ENCODE measurements around the gene KATNAL2.

KATNAL2 gene

DNA sequence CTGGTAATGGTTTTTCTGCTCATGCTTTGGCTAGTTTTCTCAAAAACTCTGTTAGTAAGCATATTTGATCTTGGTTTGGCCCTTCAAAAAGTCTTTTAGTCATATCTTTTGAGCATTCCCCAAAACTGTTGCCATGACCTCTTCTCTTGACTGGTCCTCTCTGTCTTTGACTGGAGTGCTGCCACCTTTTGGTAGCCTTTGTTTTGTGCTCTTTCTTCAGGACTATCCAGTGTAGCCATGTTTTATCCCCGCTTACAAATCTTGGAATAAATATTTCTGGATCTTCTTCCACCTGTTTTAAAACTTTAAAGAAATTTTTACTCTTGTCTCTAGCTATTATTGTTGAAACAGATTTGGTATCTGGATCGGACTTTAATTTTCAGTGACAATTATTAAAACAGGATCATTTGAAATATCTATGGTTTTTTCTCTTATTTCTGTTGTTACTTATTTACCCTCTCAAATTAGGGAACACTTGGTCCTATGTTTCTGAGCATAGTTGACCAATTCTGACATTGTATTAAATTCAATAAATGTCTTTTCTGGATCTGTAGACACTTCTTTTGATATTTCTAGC, 119.0 kb downstream of the KATNAL2 start:
- DNase-seq, result no peak

DNA sequence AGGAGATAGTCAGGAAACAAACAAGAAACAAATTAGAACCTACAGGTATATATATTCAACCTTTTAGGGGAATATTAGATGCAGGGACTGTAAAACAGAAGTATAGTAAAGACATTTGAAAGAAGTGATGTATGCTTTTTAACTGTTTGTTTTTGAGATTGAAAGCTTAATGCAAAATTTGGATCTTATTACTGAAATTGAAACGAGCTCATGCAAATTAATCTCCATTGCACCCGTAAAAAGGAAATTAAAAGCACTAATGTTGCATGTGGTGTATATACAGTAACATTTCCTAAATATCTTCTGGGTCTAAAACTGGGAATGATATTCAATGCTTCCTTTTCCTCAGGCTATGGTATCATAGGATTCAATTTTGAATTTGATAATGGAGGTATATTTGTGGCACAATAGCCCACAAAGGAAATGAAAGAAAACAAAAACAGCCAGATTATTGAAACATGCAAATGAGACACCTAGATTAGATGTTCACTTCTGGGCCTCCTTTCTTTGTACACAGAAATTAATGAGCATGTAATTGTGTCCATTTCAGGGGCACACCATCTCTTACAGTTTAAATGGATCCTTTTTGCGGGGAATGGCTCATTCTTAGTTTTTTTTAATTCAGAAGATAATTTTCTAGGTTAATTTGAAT, 119.7 kb downstream of the KATNAL2 start:
- DNase-seq, result no peak

DNA sequence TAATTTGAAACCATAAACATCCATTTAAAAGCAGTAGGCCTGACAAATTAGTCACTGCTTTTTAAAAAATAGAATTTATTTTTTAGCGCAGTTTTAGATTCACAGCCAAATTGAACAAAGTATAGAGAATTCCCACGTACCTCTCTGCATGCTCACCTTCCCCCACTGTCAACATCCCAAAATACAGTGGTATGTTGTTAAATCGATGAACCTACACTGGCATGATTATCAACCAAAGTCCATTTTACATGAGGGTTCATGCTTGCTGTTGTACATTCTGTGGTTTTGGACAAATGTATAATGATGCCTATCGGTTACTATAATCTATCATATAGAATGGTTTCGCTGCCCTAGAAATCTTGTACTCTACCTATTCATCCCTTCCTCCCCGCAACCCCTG, 123.6 kb downstream of the KATNAL2 start:
- DNase-seq, result no peak

DNA sequence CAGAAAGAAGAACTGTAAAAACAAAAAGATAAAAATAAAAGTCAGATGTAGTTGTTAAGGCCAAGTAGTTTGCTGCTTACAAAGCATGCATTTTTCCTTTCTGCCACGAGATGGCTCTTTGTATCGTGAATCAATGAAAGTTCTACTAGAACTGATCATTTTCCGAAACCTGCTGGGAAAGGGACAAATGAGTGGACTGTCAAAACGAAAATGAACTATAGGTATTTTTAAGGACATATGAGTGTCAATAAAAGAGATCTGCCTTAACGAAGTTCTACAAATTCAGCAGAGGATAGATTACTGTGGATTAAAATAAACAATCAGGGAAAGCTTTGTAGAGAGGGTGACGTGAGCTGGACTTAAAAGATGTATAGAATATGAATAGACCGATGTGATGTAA, 133.1 kb downstream of the KATNAL2 start:
- DNase-seq, result no peak

DNA sequence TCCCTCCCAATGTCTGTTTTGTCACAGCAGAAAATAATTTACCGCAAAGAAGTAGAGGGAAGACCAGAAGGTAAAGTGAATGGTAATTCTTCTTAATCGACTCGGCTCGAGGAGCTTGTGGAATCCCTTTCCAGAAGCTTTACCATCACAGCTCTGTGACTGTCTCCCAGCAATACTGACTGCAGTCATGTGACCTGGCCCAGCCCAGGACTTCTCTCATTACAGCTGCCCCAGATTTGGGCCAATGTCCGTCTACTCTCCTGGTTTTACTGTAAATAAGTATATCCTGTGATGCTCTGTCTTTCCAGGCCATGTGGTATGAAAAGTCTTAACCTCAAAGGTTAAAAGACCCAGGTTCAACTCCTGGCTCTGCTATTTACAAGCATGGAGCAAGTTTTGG, 137.0 kb downstream of the KATNAL2 start:
- no peak for DNase-seq

DNA sequence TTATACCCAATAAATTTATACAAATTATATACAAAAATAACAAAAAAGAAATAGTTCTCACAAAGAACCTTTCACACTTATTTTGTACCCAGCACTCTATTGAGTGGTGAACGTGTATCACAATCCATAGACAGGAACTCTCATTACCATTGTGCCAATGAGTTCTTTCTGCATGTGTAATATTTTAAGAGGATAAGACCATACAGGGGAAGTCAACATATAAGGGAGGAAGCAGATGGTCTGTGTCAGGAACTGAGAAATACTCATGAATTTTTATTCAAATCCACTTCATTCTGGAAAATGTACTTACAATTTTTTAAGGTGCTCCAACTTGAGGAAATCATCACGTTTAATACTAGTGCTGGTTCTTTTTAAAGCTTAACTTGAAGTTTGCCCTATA, 145.1 kb downstream of the KATNAL2 start:
- DNase-seq, result peak; percentile 52

DNA sequence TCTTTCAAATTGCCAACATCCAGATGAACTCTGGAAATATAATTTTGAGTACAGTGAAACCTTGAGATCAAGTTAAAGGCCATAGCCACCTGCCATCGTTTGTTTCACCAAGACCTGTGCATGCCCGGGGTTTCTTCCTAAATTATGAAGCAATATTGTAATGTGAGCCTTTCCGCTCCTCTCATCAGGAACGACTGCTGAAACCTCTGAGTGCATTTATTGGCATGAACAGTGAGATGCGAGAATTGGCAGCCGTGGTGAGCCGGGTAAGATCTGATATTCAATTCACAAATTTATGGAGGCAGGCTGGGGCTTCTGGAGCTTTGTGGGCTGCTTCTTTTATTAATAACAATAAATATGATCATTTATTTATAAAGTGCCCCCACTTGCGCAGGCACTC, 145.7 kb downstream of the KATNAL2 start:
- DNase-seq, result no peak

DNA sequence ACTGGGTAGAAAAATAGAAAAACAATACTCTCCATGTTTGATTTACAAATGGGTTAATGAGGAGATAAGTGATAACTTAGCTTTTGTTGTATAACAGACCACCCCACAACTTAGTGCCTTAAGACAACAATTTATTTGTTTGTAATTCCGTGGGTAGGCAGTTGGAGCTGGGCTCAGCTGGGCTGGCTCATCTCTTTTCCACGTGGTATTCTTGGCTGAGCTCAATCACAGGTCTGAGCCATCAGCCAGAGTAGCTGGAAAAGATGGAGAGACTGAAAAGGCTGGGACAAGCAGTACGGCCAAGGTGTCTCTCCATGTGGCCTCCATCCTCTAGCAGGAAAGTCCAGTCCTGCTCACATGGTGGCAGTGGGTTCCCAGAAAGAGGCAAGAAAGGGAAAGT, 150.2 kb downstream of the KATNAL2 start:
- DNase-seq, result no peak

DNA sequence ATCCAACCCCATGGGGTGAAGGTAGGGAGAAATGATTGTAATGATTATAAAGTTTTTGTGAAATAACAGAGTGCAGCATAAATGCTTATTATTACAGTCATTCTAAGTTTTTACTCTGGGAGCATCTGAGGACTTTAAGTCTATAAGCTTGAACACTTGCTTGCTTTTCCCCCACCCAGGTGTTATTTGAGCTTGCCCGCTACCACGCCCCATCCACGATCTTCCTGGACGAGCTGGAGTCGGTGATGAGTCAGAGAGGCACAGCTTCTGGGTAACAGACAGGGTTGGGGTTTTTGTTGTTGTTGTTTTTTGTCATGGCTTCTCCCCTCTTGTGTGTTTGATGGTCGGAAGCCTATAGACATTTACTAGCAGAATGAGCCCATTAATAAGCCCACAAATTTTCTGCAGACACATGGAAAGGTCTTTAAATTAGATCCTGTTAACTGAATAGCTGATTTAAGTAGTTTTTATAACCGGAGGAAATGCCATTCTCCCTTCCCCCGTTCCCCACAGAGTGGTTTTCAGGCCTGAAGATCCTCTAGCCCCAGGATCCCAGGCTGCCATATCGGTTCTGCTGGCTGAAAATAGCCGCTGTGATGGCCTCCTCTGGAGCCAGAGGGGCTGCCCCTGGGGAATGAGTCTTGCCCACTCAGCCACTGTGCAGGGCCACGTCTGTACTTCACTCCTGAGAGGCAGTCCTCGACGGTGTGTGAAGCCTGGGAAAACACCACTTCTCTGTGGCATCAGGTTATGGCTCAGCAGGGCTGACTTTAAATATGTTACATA, 157.9 kb downstream of the KATNAL2 start:
- no peak for DNase-seq

DNA sequence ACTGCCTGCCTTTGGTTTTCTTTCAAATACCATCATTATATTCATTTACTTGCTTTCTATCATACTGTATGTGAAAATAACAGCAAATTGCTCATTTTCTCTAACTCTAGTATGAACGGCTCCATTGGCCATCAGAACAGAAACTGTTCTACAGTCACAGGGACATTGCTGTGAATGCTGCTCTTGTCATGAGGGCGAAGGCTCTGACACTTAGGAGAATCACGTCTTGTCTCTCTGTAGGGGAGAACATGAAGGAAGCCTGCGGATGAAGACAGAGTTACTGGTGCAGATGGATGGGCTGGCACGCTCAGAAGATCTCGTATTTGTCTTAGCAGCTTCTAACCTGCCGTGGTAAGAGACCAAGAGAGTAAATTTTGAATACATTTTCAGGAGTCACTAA, 159.7 kb downstream of the KATNAL2 start:
- DNase-seq, result no peak

DNA sequence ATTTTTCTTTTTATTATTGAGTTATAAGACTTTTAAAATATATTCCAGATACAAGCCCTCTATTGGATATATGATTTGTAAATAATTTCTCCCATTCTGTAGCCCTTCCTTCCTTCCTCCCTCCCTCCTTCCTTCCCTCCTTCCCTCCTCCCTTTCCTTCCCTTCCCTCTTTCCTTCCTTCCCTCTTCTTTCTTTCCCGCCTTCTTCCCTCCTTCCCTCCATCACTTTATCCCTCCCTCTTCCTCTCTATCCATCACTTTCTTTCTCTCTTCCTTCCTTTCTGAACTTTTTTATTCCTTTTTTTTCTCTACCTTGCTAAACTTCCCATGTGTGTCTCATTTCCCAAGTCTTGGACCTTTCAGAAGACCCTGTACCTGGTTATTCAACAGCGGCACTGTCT, 163.5 kb downstream of the KATNAL2 start:
- DNase-seq, result no peak

DNA sequence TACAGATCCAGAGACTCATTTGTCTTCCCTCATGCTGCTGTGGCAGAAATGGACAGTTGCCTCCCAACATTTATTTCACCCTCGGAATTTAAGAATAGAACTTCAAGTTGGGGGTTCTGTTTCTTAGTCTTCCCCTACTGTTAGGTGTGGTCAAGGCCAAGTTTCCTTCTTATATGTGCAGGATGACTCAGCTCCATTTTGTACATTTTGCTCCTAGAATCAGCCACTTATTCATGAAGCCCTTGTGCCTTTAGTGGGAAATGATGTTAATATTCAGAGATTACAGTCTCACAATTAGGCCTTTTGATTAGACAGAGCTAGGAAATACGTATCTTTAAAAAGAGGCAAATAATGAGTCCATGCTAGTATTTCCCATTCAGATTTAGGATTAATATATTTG, 164.2 kb downstream of the KATNAL2 start:
- DNase-seq, result no peak

DNA sequence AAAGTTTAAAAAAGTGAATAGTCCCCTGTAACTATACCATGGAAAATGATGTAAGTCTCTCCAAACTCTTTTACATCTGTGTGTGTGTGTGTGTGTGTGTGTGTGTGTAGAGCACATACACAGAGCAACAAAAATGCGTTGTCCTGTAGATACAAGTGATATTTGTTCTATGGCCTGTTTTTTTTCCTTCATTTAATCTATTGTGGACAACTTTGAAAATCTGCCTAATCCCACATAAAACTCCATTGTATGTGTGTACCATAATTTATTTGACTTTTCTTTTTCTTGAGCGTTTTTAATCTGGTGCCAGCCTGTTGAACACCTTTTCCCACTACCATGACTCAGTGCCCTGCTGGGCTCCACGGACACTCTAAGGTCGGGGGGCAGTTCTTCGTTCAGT, 170.3 kb downstream of the KATNAL2 start:
- DNase-seq, result no peak

DNA sequence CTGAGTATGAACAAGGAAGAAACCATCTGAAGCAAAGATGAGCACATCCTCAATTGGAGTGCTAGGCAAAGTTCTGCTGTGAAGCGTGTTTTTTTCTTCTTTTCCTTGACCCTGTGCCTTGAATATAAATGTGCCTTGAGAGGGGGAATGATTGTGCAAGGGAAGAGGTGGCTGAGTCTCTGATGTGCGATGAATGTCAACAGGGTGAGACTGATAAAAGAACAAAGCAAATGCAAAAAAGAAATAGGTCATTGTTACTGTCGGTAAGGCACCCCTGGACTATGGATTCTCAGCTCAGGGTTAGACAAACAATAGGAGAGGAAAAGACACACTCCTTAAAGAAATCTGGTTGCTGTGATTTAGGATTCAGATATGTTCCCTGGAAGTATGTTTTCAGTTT, 178.4 kb downstream of the KATNAL2 start:
- no peak for DNase-seq

DNA sequence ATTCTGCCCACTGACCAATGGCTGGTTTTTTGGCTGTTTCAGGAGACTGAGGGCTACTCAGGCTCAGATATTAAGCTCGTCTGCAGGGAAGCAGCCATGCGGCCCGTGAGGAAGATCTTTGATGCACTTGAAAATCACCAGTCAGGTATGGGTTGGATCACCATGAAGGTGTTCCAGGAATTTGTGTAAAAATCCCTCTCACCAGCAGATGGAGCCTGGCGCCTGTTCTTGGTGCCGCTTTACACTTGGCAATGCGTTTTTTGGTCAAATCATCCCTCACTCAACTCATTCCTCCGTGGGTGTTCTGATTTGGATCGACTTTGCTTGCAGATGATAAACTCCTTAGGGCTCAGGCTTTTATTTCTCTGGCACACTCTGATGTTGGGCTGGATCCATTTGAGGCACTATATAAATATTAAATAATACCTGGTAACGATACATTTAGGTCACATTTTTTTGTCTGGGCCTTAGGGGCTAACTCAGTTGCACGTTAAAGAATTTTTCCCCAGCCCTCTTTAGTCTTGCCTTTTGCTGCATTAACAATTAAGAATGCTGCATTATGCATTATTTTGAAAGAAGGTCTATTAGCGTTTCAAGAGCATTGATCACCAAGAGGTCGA, 182.9 kb downstream of the KATNAL2 start:
- DNase-seq, result no peak

DNA sequence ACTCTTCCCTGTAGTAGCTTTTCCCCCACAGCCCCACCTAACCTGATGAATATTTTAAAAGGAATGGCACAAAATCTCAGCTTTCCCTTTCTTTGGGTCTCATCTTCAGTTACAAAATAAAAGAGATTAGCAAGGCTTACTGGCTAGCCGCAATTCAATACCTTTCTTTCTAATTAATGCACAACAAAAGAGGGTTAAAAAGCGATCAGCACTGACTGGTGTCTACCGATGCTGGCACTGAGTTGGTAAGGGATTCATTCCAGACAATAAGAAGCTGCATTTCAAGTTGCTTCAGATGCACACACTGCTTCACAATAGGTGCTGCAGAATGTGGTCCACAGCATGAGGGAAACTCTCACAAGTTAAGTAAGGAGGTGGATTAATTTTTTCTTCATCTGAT, 191.0 kb downstream of the KATNAL2 start:
- DNase-seq, result no peak

DNA sequence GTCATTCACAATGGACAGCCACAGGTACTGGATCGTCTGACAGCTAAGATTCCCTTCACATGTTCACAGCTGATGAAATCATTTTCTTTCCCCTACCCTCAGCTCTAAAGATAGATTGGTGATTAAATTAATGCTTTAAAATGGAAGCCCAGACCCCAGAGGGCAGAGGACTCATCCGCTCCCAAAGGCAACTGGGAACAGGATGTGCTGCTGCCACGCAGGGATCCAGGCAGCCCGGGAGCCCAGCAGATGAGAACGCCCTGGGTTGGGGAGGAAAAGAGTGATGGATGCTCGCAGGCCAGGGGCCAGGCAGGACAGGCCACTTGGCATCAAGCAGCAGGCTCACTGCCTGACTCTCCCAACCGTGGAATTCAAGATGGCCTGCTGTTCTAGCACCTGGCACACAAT, 191.6 kb downstream of the KATNAL2 start:
- no peak for DNase-seq

DNA sequence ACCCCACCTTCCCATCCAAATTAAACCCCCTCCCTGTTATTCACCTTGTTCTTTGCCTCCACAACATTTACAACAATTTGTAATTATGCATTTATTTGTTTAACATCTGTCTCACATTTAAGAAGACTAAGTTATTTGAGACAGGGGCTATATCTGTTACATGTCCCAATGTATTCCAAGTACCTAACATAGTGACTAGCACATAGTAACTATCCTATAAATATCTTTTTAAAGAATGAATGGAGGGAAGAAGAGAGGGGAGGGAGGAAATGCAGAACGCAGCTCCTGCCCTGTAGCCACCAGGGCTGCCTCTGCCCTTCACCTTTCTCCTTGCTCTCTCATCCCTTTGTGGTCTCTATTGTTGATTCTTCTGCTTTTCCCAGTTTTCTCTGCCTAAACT, 192.3 kb downstream of the KATNAL2 start:
- no peak for DNase-seq

DNA sequence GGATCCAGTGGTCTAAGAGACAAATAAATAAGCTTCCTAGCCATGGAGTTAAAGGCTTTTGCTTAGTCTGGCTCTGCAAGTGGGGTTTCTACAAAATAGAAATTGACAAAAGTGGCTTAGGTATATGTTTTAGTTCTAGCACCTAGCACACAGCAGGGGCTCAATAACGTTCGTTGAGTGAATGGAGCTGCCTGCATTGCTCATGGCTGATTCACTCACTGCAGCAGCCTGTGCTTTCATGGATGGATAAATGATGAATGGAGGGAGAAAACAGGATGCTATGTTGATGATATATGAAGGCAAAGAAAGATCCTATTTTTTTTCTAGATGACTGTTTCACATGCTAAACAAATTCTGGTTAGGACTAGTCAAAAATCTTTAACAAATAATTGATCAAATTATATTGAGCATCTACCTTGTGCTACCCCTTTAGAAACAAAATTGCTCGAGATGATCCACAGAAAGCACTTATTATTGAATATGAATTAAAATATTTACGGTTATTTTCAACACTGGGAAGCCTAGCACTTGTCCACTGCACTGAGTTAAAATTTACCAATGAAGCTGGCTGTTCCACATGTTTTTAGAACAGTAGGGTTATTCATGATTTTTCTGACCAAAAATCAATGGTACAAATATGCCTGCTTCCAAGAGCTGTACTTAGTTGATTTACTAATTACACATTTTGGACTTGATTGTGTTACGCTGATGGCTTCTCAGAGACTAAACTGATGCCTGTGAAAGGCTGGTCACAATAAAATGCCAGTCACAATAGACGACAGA, 193.3 kb downstream of the KATNAL2 start:
- no peak for DNase-seq

DNA sequence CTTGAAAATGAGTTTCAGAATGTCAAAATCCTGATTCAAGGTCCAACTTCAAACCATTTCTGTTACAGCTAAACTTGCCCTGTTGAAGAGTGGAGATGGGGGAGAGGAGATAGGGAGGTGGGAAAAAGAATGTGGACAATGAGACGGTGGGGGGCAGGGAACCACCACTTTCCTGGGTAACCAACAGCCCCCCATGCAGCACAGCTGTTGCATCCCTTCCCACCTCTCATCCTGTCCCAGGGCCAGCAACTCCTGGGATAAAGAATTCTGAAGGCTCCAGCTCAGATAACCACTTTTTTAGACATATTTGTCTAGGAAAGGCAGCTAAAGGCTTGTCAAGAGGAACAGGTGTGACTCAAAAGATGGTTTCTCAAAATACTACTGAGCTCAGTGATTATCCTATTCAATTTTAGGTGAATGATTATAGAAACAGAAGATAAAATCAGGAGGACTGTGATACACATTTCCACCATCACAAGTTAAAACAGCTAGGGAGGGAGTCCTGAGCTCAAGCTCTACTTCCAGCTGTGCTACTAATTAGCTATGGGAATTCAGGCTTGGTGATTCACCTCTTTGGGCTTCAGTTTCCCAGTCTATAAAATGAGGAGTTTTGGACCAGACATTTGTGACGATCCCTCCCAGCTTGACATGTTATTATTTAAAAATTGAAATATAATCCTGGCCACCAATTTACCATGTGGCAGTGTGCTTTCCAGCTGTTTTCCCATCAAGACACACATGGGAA, 196.6 kb downstream of the KATNAL2 start:
- no peak for DNase-seq

DNA sequence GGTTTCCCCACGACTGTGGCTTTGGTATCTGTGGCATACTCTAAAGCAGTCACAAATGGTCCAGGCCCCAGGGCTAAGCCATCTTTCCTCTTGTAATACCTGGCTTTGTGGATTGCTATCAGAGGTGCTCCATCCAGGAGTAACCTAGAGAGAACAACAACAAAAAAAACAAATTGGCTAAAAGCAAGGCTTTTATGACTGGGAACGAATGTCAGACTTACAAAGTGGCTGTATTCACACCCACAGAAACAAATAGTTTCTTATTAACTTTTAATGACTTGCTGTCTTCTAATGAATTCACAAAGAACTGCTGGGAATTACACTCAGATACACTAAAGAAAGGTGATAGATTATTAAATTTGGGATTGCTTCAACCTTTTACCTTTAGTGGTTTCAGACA, 197.8 kb downstream of the KATNAL2 start:
- no peak for DNase-seq

DNA sequence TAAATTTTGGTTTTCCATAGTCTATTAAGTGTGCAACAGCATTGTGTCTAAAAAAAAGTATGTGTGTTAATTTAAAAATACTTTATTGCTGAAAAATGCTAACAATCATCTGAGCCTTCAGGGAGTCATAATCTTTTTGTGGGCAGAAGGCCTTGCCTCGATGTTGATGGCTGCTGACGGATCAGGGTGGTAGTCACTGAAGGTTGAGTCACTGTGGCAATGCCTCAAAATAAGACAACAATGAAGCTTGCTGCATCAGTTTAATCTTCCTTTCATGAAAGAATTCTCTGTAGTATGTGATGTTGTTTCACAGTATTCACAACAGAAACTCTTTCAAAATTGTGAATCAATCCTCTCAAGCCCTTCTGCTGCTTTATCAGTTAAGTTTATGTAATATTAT, 201.6 kb downstream of the KATNAL2 start:
- no peak for DNase-seq

DNA sequence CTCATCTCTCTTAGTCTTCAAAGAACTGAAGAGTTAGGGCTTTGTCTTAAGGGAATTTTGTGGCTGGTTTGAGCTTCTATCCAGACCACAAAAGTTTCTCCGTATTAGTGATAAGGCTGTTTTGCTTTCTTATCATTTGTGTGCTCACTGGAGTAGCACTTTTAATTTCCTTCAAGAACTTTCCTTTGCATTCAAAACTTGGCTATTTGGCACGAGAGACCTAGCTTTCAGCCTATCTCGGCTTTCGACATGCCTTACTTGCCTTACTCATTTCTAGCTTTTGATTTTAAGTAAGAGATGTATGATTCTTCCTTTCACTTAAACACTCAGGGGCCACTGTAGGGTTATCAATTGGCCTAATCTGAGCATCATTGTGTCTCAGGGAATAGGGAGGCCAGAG, 203.0 kb downstream of the KATNAL2 start:
- DNase-seq, result no peak
